DND-41 (cell line): ENCODE measurements around the gene PNKD.

Experiments used
- EZH2 ChIP-seq: IDR thresholded peaks from 3 replicates; pipeline ENCODE4 v1.6.1; 2012; ENCODE audit warnings: borderline replicate concordance, low read depth, mild to moderate bottlenecking, moderate library complexity, low read length, inconsistent platforms; ENCODE audit not compliant: severe bottlenecking
- TF ChIP-seq, protein P1 (sequence below): IDR thresholded peaks from 2 replicates; pipeline ENCODE4 v1.5.1; 2012; ENCODE audit warnings: borderline replicate concordance, low read length, moderate library complexity, mild to moderate bottlenecking; ENCODE audit not compliant: poor library complexity, severe bottlenecking; ENCODE audit errors: extremely low read depth

DNA sequence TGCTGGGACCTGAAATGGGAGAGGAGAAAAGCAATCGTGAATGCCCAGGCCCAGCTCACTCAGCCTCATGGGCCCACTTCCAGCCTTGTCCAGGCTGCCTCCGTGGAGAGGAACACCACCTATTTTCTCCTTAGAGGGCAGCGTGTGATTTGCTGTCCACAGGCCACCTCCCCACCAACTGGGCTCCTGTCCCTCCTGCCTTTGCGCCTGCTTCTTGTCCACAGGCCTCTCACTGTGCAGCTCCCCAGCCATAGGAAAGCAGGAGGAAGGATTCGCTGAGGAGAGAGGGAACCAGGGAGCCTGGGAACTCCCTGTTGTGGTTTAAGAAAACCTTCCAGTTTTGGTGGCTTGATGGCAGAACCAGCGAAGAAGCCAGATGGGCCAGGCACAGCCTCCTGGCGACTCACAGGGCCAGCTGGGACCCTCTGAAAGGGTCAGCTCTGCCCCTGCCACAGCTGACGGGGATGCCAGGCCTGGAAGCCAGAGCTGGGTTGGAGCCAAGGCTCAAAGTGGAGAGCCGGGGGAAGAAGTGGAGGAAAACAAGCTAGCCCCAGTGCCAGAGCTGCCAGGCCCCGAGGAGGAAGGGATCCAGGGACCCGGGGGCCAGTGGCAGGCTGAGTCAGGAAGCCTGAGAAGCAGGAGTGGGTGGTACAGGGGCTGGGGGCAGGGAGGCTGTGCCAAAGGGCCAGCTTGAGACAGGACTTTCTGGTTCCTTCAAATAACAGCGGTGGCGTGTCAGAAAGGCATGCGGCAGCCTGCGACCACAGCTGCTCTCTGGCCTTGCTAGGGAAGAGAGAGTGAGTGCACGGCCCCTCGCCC, 12.1 kb downstream of the PNKD start:
- TF ChIP-seq EZH2, result no peak
- TF ChIP-seq, protein P1, sequence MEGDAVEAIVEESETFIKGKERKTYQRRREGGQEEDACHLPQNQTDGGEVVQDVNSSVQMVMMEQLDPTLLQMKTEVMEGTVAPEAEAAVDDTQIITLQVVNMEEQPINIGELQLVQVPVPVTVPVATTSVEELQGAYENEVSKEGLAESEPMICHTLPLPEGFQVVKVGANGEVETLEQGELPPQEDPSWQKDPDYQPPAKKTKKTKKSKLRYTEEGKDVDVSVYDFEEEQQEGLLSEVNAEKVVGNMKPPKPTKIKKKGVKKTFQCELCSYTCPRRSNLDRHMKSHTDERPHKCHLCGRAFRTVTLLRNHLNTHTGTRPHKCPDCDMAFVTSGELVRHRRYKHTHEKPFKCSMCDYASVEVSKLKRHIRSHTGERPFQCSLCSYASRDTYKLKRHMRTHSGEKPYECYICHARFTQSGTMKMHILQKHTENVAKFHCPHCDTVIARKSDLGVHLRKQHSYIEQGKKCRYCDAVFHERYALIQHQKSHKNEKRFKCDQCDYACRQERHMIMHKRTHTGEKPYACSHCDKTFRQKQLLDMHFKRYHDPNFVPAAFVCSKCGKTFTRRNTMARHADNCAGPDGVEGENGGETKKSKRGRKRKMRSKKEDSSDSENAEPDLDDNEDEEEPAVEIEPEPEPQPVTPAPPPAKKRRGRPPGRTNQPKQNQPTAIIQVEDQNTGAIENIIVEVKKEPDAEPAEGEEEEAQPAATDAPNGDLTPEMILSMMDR, result no peak
